Right ventricle myocardium superior (tissue), 1 donor: ENCODE results near the gene LRRC63. TPM values are rescaled to one million over a fixed set of nuclear protein-coding genes. Genes with fewer than 3 reads are reported as not detected.
A peak's percentile ranks its signal among the peaks of the same experiment; 100 is the strongest.

Experiments
- ATAC-seq: fragments of 200-7000 bp; cut with Tn5 transposase; one replicate; pipeline ENCODE4 v1.9.1; 2020; ENCODE audit warnings: mild to moderate bottlenecking; ENCODE audit not compliant: poor library complexity
- DNase-seq: peaks from one replicate; pipeline ENCODE4 v3.0.0-alpha.2; 2020
- intact Hi-C: fragments of 100-400 bp; cut with DNase I; formaldehyde crosslinking; loops from one replicate; pipeline ENCODE4 v1.11.2; 2022
- total RNA-seq: library from RNA; stranded (reverse); fragmentation: NEBNext Ultra II Directional; extraction: Animal tissue kit (Norgen Biotek cat#: 25700); gene quantifications from one replicate; pipeline ENCODE4 v1.2.1, GENCODE V29; 2021
- donor health status: DM: no; HTN: yes; CAD: no; lungs with severe emphysema.

LRRC63 gene
- total RNA-seq, 1 donor from 2014 or later: not detected

- intact Hi-C loops: no loop called here
- ATAC-seq (peak; percentile 83), DNase-seq (no peak)
These were observed 84.5 kb downstream of the LRRC63 start for GRCh38 chr13:46296115-46296822.

GRCh38 chr13:46296921-46297320, 85.2 kb downstream of the LRRC63 start:
- DNase-seq (no peak), ATAC-seq (peak; percentile 53)
- intact Hi-C loops: no loop called here

GRCh38 chr13:46297361-46297811, 85.7 kb downstream of the LRRC63 start:
- no peak for ATAC-seq
- intact Hi-C loops: no loop called here
- DNase-seq: no peak

GRCh38 chr13:46303742-46304385, 92.1 kb downstream of the LRRC63 start:
- ATAC-seq (no peak), DNase-seq (no peak)
- intact Hi-C loops: no loop called here

GRCh38 chr13:46304546-46304945, 92.8 kb downstream of the LRRC63 start:
- ATAC-seq (no peak), DNase-seq (no peak)
- intact Hi-C loops: no loop called here

GRCh38 chr13:46307554-46307953, 95.8 kb downstream of the LRRC63 start:
- intact Hi-C loops: no loop called here
- ATAC-seq (no peak), DNase-seq (no peak)

- no peak for ATAC-seq
- intact Hi-C loops: no loop called here
- no peak for DNase-seq
These were observed 98.3 kb downstream of the LRRC63 start for GRCh38 chr13:46310066-46310465.

GRCh38 chr13:46311217-46311616, 99.5 kb downstream of the LRRC63 start:
- intact Hi-C loops: no loop called here
- DNase-seq (no peak), ATAC-seq (no peak)

- intact Hi-C loops: no loop called here
- no peak for ATAC-seq
- DNase-seq: no peak
These were observed 101.3 kb downstream of the LRRC63 start for GRCh38 chr13:46313024-46313423.

GRCh38 chr13:46313432-46314257, 101.9 kb downstream of the LRRC63 start:
- ATAC-seq: no peak
- intact Hi-C loops: no loop called here
- no peak for DNase-seq

- intact Hi-C loops: no loop called here
- DNase-seq: no peak
- no peak for ATAC-seq
These were observed 102.9 kb downstream of the LRRC63 start for GRCh38 chr13:46314587-46314986.

- no peak for ATAC-seq
- no peak for DNase-seq
- intact Hi-C loops: no loop called here
These were observed 103.3 kb downstream of the LRRC63 start for GRCh38 chr13:46315036-46315435.

GRCh38 chr13:46315491-46316075, 103.9 kb downstream of the LRRC63 start:
- ATAC-seq (no peak), DNase-seq (no peak)
- intact Hi-C loops: no loop called here

GRCh38 chr13:46317120-46317519, 105.4 kb downstream of the LRRC63 start:
- intact Hi-C loops: no loop called here
- DNase-seq (no peak), ATAC-seq (no peak)

GRCh38 chr13:46318986-46319385, 107.3 kb downstream of the LRRC63 start:
- no peak for ATAC-seq
- intact Hi-C loops: no loop called here

GRCh38 chr13:46320406-46320805, 108.7 kb downstream of the LRRC63 start:
- intact Hi-C loops: no loop called here
- DNase-seq (no peak), ATAC-seq (peak; percentile 31)

More at GRCh38 chr13:46318986-46319385, 107.3 kb downstream of the LRRC63 start:
- DNase-seq: no peak

- ATAC-seq: no peak
- intact Hi-C loops: no loop called here
- no peak for DNase-seq
These were observed 109.1 kb downstream of the LRRC63 start for GRCh38 chr13:46320821-46321220.

GRCh38 chr13:46321494-46322225, 109.9 kb downstream of the LRRC63 start:
- DNase-seq (peak; percentile 62), ATAC-seq (peak; percentile 73)
- intact Hi-C loops: no loop called here

- DNase-seq (no peak), ATAC-seq (no peak)
These were observed 113.2 kb downstream of the LRRC63 start for GRCh38 chr13:46324976-46325375.

More at GRCh38 chr13:46324976-46325375, 113.2 kb downstream of the LRRC63 start:
- intact Hi-C loops: no loop called here
